MM.1S (cell line): ENCODE measurements around the gene AP2A1.

Experiments
- DNase-seq: peaks from one replicate; pipeline ENCODE4 v3.0.0-alpha.2; 2015
- H2AFZ ChIP-seq: fragments of 300-600 bp; sonication (generic); 2 replicates; pipeline ENCODE4 v1.6.0; 2016; ENCODE audit warnings: antibody characterized with exemption, low read length
- H3F3A ChIP-seq: fragments of 300-600 bp; sonication (generic); 2 replicates; pipeline ENCODE4 v1.6.1; 2016; ENCODE audit warnings: mild to moderate bottlenecking, antibody characterized with exemption, low read length, moderate library complexity, mixed read lengths; ENCODE audit not compliant: insufficient read depth
- H3K27ac ChIP-seq: fragments of 300-600 bp; sonication (generic); 2 replicates; pipeline ENCODE4 v1.5.1; 2016; ENCODE audit warnings: mild to moderate bottlenecking, low read length
- H3K27me3 ChIP-seq: fragments of 300-600 bp; sonication (generic); replicated peaks from 2 replicates; pipeline ENCODE4 v1.6.0; 2016; ENCODE audit warnings: low read length; ENCODE audit not compliant: insufficient read depth
- H3K36me3 ChIP-seq: fragments of 300-600 bp; sonication (generic); replicated peaks from 2 replicates; pipeline ENCODE4 v1.6.1; 2016; ENCODE audit warnings: mild to moderate bottlenecking, low read length, mixed read lengths; ENCODE audit not compliant: insufficient read depth
- H3K4me1 ChIP-seq: fragments of 300-600 bp; sonication (generic); 2 replicates; pipeline ENCODE4 v1.6.1; 2016; ENCODE audit warnings: low read length, mixed read lengths
- H3K4me2 ChIP-seq: fragments of 300-600 bp; sonication (generic); 2 replicates; pipeline ENCODE4 v1.6.0; 2016; ENCODE audit warnings: low read depth, low read length
- H3K4me3 ChIP-seq: fragments of 300-600 bp; sonication (generic); 2 replicates; pipeline ENCODE4 v1.5.1; 2016; ENCODE audit warnings: low read length, mixed read lengths
- H3K79me2 ChIP-seq: fragments of 300-600 bp; sonication (generic); 2 replicates; pipeline ENCODE4 v1.6.1; 2016; ENCODE audit warnings: mixed run types, low read length, mixed read lengths
- H3K9ac ChIP-seq: fragments of 300-600 bp; sonication (generic); 2 replicates; pipeline ENCODE4 v1.6.1; 2016; ENCODE audit warnings: low read length, mixed read lengths
- H3K9me2 ChIP-seq: fragments of 300-600 bp; sonication (generic); replicated peaks from 2 replicates; pipeline ENCODE4 v1.6.1; 2016; ENCODE audit warnings: mild to moderate bottlenecking, low read length, mixed read lengths; ENCODE audit not compliant: insufficient read depth
- H3K9me3 ChIP-seq: fragments of 300-600 bp; sonication (generic); replicated peaks from 2 replicates; pipeline ENCODE4 v1.6.1; 2016; ENCODE audit warnings: mild to moderate bottlenecking, low read length, mixed read lengths; ENCODE audit not compliant: insufficient read depth
- H4K20me1 ChIP-seq: fragments of 300-600 bp; sonication (generic); 2 replicates; pipeline ENCODE4 v1.6.1; 2016; ENCODE audit warnings: mild to moderate bottlenecking, low read length, moderate library complexity, mixed read lengths; ENCODE audit not compliant: insufficient read depth
- CTCF ChIP-seq: fragments of 300-600 bp; sonication (generic); IDR thresholded peaks from 2 replicates; pipeline ENCODE4 v1.5.1; 2016; ENCODE audit warnings: antibody characterized with exemption, low read length, mixed read lengths
- EZH2 ChIP-seq: fragments of 300-600 bp; sonication (generic); optimal IDR thresholded peaks from 2 replicates; pipeline ENCODE3; 2017; ENCODE audit warnings: low read depth, mild to moderate bottlenecking, antibody characterized with exemption, low read length, mixed read lengths
- EZH2phosphoT487 ChIP-seq: fragments of 300-600 bp; sonication (generic); IDR thresholded peaks from 2 replicates; pipeline ENCODE4 v1.6.1; 2018; ENCODE audit warnings: antibody characterized with exemption, low read length

AP2A1 gene

GRCh38 chr19:49727217-49728030 lies 39.4 kb upstream of the AP2A1 start:
- H4K20me1 ChIP-seq: no peaks in the 10 kb centered on the region
- H3F3A ChIP-seq: no peaks in the 10 kb centered on the region
- H3K4me2 ChIP-seq: no peak overlapping the region
- H3K4me1 ChIP-seq: no peaks in the 10 kb centered on the region
- H3K9ac ChIP-seq: no peak overlapping the region
- no peaks in the 10 kb centered on the region for H3K9me2 ChIP-seq
- H3K27me3 ChIP-seq: peaks cover 67% of the 10 kb centered on the region
- no peak overlapping the region for H2AFZ ChIP-seq
- H3K79me2 ChIP-seq: no peaks in the 10 kb centered on the region
- no peak overlapping the region for H3K4me3 ChIP-seq
- no peaks in the 10 kb centered on the region for H3K9me3 ChIP-seq
- H3K27ac ChIP-seq: no peak overlapping the region
- DNase-seq: no peak
- TF ChIP-seq EZH2 (no peak), CTCF (no peak), EZH2phosphoT487 (no peak)
- H3K36me3 ChIP-seq: no peaks in the 10 kb centered on the region

GRCh38 chr19:49730166-49730565 lies 36.6 kb upstream of the AP2A1 start:
- no peak overlapping the region for H2AFZ ChIP-seq
- no peaks in the 10 kb centered on the region for H3K9me3 ChIP-seq
- no peaks in the 10 kb centered on the region for H4K20me1 ChIP-seq
- no peaks in the 10 kb centered on the region for H3K9me2 ChIP-seq
- no peak overlapping the region for H3K27ac ChIP-seq
- H3K4me2 ChIP-seq: no peak overlapping the region
- H3K27me3 ChIP-seq: peaks cover 72% of the 10 kb centered on the region
- H3F3A ChIP-seq: no peaks in the 10 kb centered on the region
- DNase-seq: no peak
- no peak for TF ChIP-seq EZH2phosphoT487
- TF ChIP-seq CTCF: no peak
- TF ChIP-seq EZH2: no peak
- no peak overlapping the region for H3K4me3 ChIP-seq
- H3K9ac ChIP-seq: no peak overlapping the region
- no peaks in the 10 kb centered on the region for H3K79me2 ChIP-seq
- no peaks in the 10 kb centered on the region for H3K4me1 ChIP-seq
- no peaks in the 10 kb centered on the region for H3K36me3 ChIP-seq

- no peak for TF ChIP-seq EZH2
- TF ChIP-seq EZH2phosphoT487: no peak
- TF ChIP-seq CTCF: no peak
- no peak overlapping the region for H2AFZ ChIP-seq
- no peaks in the 10 kb centered on the region for H3K9me2 ChIP-seq
- H3K79me2 ChIP-seq: no peaks in the 10 kb centered on the region
- peaks cover 55% of the 10 kb centered on the region for H3K27me3 ChIP-seq
- H3F3A ChIP-seq: no peaks in the 10 kb centered on the region
- no peak overlapping the region for H3K9ac ChIP-seq
- no peak for DNase-seq
- H3K9me3 ChIP-seq: no peaks in the 10 kb centered on the region
- H3K27ac ChIP-seq: no peak overlapping the region
- H4K20me1 ChIP-seq: no peaks in the 10 kb centered on the region
- H3K4me2 ChIP-seq: no peak overlapping the region
- no peaks in the 10 kb centered on the region for H3K4me1 ChIP-seq
- H3K36me3 ChIP-seq: no peaks in the 10 kb centered on the region
- no peak overlapping the region for H3K4me3 ChIP-seq
Measured at GRCh38 chr19:49738268-49738667, 28.5 kb upstream of the AP2A1 start.
